ENCODE results near the gene TMEM214. TPM values are rescaled to one million over a fixed set of nuclear protein-coding genes. Genes with fewer than 3 reads are reported as not detected.

The TMEM214 gene
- total RNA-seq, 1 donor from 2014 or later: 55.2 TPM

DNA sequence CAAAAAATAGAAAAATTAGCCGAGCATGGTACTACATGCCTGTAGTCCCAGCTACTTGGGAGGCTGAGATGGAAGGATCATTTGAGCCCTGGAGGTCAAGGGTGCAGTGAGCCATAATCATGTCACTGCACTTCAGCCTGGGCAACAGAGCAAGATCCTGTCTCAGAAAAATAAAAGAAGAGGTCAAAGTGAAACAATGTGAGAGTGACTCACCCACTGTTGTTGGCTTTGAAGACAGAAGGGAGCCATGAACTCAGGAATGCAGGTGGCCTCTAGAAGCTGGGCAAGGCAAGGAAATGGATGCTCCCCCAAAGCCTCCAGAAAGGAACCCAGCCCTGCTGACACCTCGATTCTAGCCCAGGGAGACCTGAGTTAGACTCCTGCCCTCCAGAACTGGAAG lies 3.7 kb upstream of the TMEM214 start:
- TF ChIP-seq, protein P1, sequence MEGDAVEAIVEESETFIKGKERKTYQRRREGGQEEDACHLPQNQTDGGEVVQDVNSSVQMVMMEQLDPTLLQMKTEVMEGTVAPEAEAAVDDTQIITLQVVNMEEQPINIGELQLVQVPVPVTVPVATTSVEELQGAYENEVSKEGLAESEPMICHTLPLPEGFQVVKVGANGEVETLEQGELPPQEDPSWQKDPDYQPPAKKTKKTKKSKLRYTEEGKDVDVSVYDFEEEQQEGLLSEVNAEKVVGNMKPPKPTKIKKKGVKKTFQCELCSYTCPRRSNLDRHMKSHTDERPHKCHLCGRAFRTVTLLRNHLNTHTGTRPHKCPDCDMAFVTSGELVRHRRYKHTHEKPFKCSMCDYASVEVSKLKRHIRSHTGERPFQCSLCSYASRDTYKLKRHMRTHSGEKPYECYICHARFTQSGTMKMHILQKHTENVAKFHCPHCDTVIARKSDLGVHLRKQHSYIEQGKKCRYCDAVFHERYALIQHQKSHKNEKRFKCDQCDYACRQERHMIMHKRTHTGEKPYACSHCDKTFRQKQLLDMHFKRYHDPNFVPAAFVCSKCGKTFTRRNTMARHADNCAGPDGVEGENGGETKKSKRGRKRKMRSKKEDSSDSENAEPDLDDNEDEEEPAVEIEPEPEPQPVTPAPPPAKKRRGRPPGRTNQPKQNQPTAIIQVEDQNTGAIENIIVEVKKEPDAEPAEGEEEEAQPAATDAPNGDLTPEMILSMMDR (conservative IDR thresholded peaks at IDR 0.05): no peak
- Mint-ChIP-seq H3K4me3 (no peak overlapping the region), H3K27me3 (ENCODE audit: low read depth) (no peaks in the 10 kb centered on the region), H3K27ac (ENCODE audit: unreplicated experiment) (no peak overlapping the region), H3K36me3 (ENCODE audit: low read depth) (peaks cover 5% of the 10 kb centered on the region), H3K4me1 (peaks cover 34% of the 10 kb centered on the region), H3K9me3 (no peaks in the 10 kb centered on the region)
- DNase-seq (ENCODE audit: low read depth, low spot score): no peak

DNA sequence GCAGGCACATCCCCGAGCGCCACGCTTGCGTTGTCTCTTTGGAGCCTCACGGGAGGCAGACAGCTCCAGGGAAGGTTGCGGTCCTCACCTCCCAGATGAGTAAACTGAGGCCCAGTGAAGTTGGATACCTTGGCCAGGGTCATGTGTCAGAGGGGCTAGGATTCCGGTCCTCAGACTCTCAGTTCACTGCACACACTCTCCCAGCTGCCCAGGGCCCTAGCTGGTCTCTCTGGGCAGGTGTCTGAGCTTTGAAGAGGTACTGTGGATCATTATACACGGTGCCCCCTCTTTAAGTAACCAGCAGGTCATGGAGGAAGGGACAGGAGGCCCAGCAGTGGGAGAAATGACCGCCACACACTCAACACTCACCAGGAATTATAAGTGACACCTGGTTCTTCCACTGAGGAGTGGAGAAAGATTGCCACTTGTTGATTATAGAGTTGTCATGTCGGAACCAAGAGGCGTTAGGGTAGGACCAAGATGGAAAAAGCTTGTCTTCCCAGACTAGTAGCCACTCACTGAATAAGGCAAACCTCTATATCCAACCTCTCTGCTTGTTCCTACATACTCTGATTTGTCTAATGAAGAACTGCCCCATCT lies 588 bp downstream of the TMEM214 start:
- H3K27ac Mint-ChIP-seq (ENCODE audit: unreplicated experiment): peak overlapping the region; percentile 45
- H3K36me3 Mint-ChIP-seq (ENCODE audit: low read depth): peaks cover 2% of the 10 kb centered on the region

DNA sequence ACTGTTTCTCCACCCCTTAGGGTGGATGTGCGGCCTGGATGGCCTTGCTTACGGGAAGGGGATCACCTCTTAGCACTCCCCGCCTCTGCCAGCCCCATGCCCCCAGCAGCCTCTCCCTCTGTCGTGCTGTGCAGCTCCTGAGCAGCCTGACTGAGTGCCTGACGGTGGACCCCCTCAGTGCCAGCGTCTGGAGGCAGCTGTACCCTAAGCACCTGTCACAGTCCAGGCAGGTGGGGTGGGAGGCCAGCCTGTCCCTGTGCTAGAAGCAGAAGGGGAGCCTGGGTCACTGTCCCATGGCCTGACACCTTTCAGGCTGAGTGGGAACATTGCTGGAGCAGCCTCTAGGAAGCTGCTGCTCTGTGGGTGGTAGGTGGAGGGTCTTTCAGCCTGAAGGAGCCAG lies 5.2 kb downstream of the TMEM214 start:
- H3K27me3 Mint-ChIP-seq (ENCODE audit: low read depth): no peaks in the 10 kb centered on the region
- H3K4me1 Mint-ChIP-seq: peaks cover 13% of the 10 kb centered on the region
- no peak overlapping the region for H3K4me3 Mint-ChIP-seq
- H3K9me3 Mint-ChIP-seq: no peaks in the 10 kb centered on the region
- DNase-seq (ENCODE audit: low read depth, low spot score): no peak
- no peak overlapping the region for H3K27ac Mint-ChIP-seq (ENCODE audit: unreplicated experiment)
- TF ChIP-seq, protein P1 (conservative IDR thresholded peaks at IDR 0.05): no peak
- H3K36me3 Mint-ChIP-seq (ENCODE audit: low read depth): peaks cover 2% of the 10 kb centered on the region

More for the DNA sequence above, 588 bp downstream of the TMEM214 start:
- H3K4me3 Mint-ChIP-seq: peak overlapping the region; percentile 97
- H3K27me3 Mint-ChIP-seq (ENCODE audit: low read depth): no peaks in the 10 kb centered on the region
- TF ChIP-seq, protein P1 (conservative IDR thresholded peaks at IDR 0.05): no peak
- DNase-seq (ENCODE audit: low read depth, low spot score): no peak
- H3K9me3 Mint-ChIP-seq: no peaks in the 10 kb centered on the region
- peaks cover 37% of the 10 kb centered on the region for H3K4me1 Mint-ChIP-seq

DNA sequence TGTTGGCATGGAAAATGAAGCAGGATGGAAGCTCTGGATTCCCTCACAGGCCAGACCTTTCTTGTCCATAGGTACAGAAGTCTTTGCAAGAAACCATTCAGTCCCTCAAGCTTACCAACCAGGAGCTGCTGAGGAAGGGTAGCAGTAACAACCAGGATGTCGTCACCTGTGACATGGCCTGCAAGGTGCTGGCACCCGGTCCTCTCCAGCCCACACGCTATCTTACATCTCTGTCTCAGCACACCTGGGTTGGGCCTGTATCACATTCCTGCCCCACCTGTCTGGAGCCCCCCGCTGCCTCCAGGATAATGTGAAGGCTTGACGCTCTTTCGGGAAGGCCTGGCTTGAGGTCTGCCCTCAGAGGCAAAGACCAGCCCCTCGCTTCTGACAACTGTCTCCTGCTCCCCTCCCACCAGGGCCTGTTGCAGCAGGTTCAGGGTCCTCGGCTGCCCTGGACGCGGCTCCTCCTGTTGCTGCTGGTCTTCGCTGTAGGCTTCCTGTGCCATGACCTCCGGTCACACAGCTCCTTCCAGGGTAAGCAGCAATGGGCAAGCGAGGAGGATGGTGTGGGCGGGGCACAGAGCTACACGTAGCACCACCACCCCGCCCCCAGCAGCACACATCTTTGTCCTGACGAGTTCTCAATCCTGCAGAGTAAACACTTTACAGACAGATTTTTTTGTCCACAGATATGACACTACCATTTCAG lies 6.0 kb downstream of the TMEM214 start:
- H3K27me3 Mint-ChIP-seq (ENCODE audit: low read depth): no peaks in the 10 kb centered on the region
- H3K36me3 Mint-ChIP-seq (ENCODE audit: low read depth): peaks cover 2% of the 10 kb centered on the region
- H3K4me3 Mint-ChIP-seq: no peak overlapping the region
- no peak overlapping the region for H3K27ac Mint-ChIP-seq (ENCODE audit: unreplicated experiment)
- H3K9me3 Mint-ChIP-seq: no peaks in the 10 kb centered on the region
- no peak for DNase-seq (ENCODE audit: low read depth, low spot score)
- TF ChIP-seq, protein P1 (conservative IDR thresholded peaks at IDR 0.05): no peak
- peaks cover 6% of the 10 kb centered on the region for H3K4me1 Mint-ChIP-seq

DNA sequence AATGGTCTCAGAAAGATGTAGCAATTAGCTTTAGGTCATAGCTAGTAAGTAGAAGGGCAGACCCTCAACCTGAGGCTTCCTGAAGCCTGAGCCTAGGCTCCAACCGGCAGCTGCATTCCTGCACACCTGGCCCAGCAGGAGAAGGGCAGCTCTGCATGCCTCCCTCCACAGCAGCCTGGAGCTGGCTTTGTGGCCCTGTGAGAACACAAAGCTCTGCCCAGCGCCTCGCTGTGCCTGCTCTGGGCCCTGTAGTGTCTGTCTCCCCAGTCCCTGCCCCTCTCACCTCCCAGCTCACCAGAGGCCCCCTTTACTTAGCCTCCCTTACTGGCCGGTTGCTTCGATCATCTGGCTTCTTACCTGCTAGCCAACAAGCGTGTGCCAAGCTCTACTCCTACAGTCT lies 6.7 kb downstream of the TMEM214 start:
- Mint-ChIP-seq H3K9me3 (no peaks in the 10 kb centered on the region), H3K4me3 (no peak overlapping the region), H3K4me1 (no peaks in the 10 kb centered on the region), H3K36me3 (ENCODE audit: low read depth) (peaks cover 2% of the 10 kb centered on the region), H3K27ac (ENCODE audit: unreplicated experiment) (no peak overlapping the region), H3K27me3 (ENCODE audit: low read depth) (no peaks in the 10 kb centered on the region)
- TF ChIP-seq, protein P1 (conservative IDR thresholded peaks at IDR 0.05): no peak
- no peak for DNase-seq (ENCODE audit: low read depth, low spot score)

All from neural crest cell (in vitro differentiated cells).